HEK293 (cell line): ENCODE results near the gene TMED1.

Experiments used
- FEZF1 ChIP-seq: fragments of 450-650 bp; formaldehyde crosslinking; IDR thresholded peaks from 2 replicates; pipeline ENCODE4 v1.5.1; 2016; ENCODE audit warnings: missing biosample characterization, missing genetic modification characterization
- GLI4 ChIP-seq: fragments of 450-650 bp; formaldehyde crosslinking; IDR thresholded peaks from 2 replicates; pipeline ENCODE4 v1.5.1; 2016; ENCODE audit warnings: missing biosample characterization, missing genetic modification characterization
- MYNN ChIP-seq: fragments of 450-650 bp; formaldehyde crosslinking; IDR thresholded peaks from 2 replicates; pipeline ENCODE4 v1.5.1; 2016; ENCODE audit warnings: missing biosample characterization, missing genetic modification characterization, borderline replicate concordance
- RBAK ChIP-seq: fragments of 450-650 bp; formaldehyde crosslinking; IDR thresholded peaks from 2 replicates; pipeline ENCODE4 v1.5.1; 2016; ENCODE audit warnings: missing biosample characterization, missing genetic modification characterization
- ZNF155 ChIP-seq: fragments of 450-650 bp; formaldehyde crosslinking; IDR thresholded peaks from 2 replicates; pipeline ENCODE4 v1.5.1; 2016; ENCODE audit warnings: missing biosample characterization, missing genetic modification characterization
- ZNF239 ChIP-seq: fragments of 450-650 bp; formaldehyde crosslinking; IDR thresholded peaks from 2 replicates; pipeline ENCODE4 v1.5.1; 2016; ENCODE audit warnings: missing biosample characterization, missing genetic modification characterization
- ZNF416 ChIP-seq: fragments of 450-650 bp; formaldehyde crosslinking; IDR thresholded peaks from 2 replicates; pipeline ENCODE4 v1.5.1; 2016; ENCODE audit warnings: missing biosample characterization, missing genetic modification characterization
- TF ChIP-seq, protein P1 (sequence below): fragments of 450-650 bp; formaldehyde crosslinking; IDR thresholded peaks from 2 replicates; pipeline ENCODE4 v1.5.1; 2016; ENCODE audit warnings: missing biosample characterization, missing genetic modification characterization
- TF ChIP-seq, protein P2 (sequence below): fragments of 450-650 bp; formaldehyde crosslinking; conservative IDR thresholded peaks from 2 replicates; pipeline ENCODE4 v1.5.1; 2016; ENCODE audit warnings: low read depth, missing biosample characterization, missing genetic modification characterization
- TF ChIP-seq, protein P3 (sequence below): fragments of 450-650 bp; formaldehyde crosslinking; IDR thresholded peaks from 2 replicates; pipeline ENCODE4 v1.5.1; 2016; ENCODE audit warnings: missing biosample characterization, missing genetic modification characterization, low read depth

DNA sequence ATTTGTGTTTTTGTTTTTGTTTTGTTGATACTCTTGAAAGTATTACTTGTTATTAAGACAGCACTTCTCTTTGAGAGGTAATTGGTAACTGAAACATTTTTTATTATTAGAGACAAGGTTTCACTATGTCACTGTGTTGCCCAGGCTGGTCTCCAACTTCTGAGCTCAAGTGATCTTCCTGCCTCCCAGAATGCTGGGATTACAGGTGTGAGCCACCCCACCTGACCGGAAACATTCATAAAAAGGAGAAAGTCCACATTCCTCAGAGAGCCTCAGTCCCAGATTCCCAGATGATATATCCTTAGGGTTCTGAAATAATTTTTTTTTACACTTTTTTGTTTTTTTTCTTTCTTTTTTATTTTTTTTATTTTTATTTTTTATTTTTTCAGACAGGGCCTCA lies 38.0 kb upstream of the TMED1 start:
- TF ChIP-seq, protein P1, sequence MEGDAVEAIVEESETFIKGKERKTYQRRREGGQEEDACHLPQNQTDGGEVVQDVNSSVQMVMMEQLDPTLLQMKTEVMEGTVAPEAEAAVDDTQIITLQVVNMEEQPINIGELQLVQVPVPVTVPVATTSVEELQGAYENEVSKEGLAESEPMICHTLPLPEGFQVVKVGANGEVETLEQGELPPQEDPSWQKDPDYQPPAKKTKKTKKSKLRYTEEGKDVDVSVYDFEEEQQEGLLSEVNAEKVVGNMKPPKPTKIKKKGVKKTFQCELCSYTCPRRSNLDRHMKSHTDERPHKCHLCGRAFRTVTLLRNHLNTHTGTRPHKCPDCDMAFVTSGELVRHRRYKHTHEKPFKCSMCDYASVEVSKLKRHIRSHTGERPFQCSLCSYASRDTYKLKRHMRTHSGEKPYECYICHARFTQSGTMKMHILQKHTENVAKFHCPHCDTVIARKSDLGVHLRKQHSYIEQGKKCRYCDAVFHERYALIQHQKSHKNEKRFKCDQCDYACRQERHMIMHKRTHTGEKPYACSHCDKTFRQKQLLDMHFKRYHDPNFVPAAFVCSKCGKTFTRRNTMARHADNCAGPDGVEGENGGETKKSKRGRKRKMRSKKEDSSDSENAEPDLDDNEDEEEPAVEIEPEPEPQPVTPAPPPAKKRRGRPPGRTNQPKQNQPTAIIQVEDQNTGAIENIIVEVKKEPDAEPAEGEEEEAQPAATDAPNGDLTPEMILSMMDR (tag by site-specific recombination): no peak
- TF ChIP-seq ZNF416 (no peak), GLI4 (tag by site-specific recombination) (no peak), MYNN (tag by site-specific recombination) (no peak), FEZF1 (tag by site-specific recombination) (no peak), ZNF239 (tag by site-specific recombination) (no peak), ZNF155 (tag by site-specific recombination) (no peak), RBAK (tag by site-specific recombination) (no peak)
- TF ChIP-seq, protein P2, sequence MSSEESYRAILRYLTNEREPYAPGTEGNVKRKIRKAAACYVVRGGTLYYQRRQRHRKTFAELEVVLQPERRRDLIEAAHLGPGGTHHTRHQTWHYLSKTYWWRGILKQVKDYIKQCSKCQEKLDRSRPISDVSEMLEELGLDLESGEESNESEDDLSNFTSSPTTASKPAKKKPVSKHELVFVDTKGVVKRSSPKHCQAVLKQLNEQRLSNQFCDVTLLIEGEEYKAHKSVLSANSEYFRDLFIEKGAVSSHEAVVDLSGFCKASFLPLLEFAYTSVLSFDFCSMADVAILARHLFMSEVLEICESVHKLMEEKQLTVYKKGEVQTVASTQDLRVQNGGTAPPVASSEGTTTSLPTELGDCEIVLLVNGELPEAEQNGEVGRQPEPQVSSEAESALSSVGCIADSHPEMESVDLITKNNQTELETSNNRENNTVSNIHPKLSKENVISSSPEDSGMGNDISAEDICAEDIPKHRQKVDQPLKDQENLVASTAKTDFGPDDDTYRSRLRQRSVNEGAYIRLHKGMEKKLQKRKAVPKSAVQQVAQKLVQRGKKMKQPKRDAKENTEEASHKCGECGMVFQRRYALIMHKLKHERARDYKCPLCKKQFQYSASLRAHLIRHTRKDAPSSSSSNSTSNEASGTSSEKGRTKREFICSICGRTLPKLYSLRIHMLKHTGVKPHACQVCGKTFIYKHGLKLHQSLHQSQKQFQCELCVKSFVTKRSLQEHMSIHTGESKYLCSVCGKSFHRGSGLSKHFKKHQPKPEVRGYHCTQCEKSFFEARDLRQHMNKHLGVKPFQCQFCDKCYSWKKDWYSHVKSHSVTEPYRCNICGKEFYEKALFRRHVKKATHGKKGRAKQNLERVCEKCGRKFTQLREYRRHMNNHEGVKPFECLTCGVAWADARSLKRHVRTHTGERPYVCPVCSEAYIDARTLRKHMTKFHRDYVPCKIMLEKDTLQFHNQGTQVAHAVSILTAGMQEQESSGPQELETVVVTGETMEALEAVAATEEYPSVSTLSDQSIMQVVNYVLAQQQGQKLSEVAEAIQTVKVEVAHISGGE: no peak
- TF ChIP-seq, protein P3, sequence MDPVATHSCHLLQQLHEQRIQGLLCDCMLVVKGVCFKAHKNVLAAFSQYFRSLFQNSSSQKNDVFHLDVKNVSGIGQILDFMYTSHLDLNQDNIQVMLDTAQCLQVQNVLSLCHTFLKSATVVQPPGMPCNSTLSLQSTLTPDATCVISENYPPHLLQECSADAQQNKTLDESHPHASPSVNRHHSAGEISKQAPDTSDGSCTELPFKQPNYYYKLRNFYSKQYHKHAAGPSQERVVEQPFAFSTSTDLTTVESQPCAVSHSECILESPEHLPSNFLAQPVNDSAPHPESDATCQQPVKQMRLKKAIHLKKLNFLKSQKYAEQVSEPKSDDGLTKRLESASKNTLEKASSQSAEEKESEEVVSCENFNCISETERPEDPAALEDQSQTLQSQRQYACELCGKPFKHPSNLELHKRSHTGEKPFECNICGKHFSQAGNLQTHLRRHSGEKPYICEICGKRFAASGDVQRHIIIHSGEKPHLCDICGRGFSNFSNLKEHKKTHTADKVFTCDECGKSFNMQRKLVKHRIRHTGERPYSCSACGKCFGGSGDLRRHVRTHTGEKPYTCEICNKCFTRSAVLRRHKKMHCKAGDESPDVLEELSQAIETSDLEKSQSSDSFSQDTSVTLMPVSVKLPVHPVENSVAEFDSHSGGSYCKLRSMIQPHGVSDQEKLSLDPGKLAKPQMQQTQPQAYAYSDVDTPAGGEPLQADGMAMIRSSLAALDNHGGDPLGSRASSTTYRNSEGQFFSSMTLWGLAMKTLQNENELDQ (tag by site-specific recombination): no peak
